Measurements from ENCODE around the gene ATOH8.

Gene ATOH8

GRCh38 chr2:85772841-85773491 is 19.2 kb downstream of the ATOH8 start:
- Histone ChIP-seq H3K36me3 (ENCODE audit: control insufficient read depth, low read length) (no peaks in the 10 kb centered on the region), H3K79me2 (ENCODE audit: control insufficient read depth, low read length) (no peaks in the 10 kb centered on the region), H3K4me2 (ENCODE audit: low read length) (no peak overlapping the region), H3K4me3 (ENCODE audit: low read length) (no peak overlapping the region), H3K4me1 (ENCODE audit: control insufficient read depth, low read length) (no peaks in the 10 kb centered on the region), H3K27ac (ENCODE audit: low read depth, low read length) (no peak overlapping the region), H4K20me1 (ENCODE audit: control insufficient read depth, insufficient read depth, low read depth, low read length) (peaks cover 3% of the 10 kb centered on the region; the same call in 1 of the 2 replicates), H3K9me2 (replicated peaks; ENCODE audit: control insufficient read depth, low read length) (no peaks in the 10 kb centered on the region), H3K9me3 (ENCODE audit: control insufficient read depth, insufficient read depth, low read length) (no peaks in the 10 kb centered on the region), H3F3A (ENCODE audit: control insufficient read depth, insufficient read depth) (no peaks in the 10 kb centered on the region), H3K27me3 (ENCODE audit: control insufficient read depth, low read length) (peaks cover 8% of the 10 kb centered on the region; the same call in 1 of the 2 replicates)
- TF ChIP-seq, protein P1, sequence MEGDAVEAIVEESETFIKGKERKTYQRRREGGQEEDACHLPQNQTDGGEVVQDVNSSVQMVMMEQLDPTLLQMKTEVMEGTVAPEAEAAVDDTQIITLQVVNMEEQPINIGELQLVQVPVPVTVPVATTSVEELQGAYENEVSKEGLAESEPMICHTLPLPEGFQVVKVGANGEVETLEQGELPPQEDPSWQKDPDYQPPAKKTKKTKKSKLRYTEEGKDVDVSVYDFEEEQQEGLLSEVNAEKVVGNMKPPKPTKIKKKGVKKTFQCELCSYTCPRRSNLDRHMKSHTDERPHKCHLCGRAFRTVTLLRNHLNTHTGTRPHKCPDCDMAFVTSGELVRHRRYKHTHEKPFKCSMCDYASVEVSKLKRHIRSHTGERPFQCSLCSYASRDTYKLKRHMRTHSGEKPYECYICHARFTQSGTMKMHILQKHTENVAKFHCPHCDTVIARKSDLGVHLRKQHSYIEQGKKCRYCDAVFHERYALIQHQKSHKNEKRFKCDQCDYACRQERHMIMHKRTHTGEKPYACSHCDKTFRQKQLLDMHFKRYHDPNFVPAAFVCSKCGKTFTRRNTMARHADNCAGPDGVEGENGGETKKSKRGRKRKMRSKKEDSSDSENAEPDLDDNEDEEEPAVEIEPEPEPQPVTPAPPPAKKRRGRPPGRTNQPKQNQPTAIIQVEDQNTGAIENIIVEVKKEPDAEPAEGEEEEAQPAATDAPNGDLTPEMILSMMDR (IDR thresholded peaks at IDR 0.05; ENCODE audit: low read depth, low read length, poor library complexity, severe bottlenecking), result no peak
- TF ChIP-seq EZH2phosphoT487 (IDR thresholded peaks at IDR 0.05; ENCODE audit: borderline replicate concordance, low read length), result no peak

GRCh38 chr2:85773692-85774091 is 19.9 kb downstream of the ATOH8 start:
- Histone ChIP-seq H3K36me3 (ENCODE audit: control insufficient read depth, low read length) (no peaks in the 10 kb centered on the region), H3K4me3 (ENCODE audit: low read length) (no peak overlapping the region), H3K9me3 (ENCODE audit: control insufficient read depth, insufficient read depth, low read length) (no peaks in the 10 kb centered on the region), H3F3A (ENCODE audit: control insufficient read depth, insufficient read depth) (no peaks in the 10 kb centered on the region), H3K9me2 (replicated peaks; ENCODE audit: control insufficient read depth, low read length) (no peaks in the 10 kb centered on the region), H3K4me2 (ENCODE audit: low read length) (no peak overlapping the region), H3K27ac (ENCODE audit: low read depth, low read length) (no peak overlapping the region), H4K20me1 (ENCODE audit: control insufficient read depth, insufficient read depth, low read depth, low read length) (peaks cover 3% of the 10 kb centered on the region; the same call in 1 of the 2 replicates), H3K4me1 (ENCODE audit: control insufficient read depth, low read length) (no peaks in the 10 kb centered on the region), H3K27me3 (ENCODE audit: control insufficient read depth, low read length) (peaks cover 8% of the 10 kb centered on the region; the same call in 1 of the 2 replicates), H3K79me2 (ENCODE audit: control insufficient read depth, low read length) (no peaks in the 10 kb centered on the region)
- TF ChIP-seq EZH2phosphoT487 (IDR thresholded peaks at IDR 0.05; ENCODE audit: borderline replicate concordance, low read length), result no peak

GRCh38 chr2:85774126-85774978 is 20.6 kb downstream of the ATOH8 start:
- no peak overlapping the region for H3K4me3 ChIP-seq (ENCODE audit: low read length)
- no peaks in the 10 kb centered on the region for H3K9me2 ChIP-seq (replicated peaks; ENCODE audit: control insufficient read depth, low read length)

More at GRCh38 chr2:85774126-85774978, 20.6 kb downstream of the ATOH8 start:
- Histone ChIP-seq H3K27ac (ENCODE audit: low read depth, low read length) (no peak overlapping the region), H4K20me1 (ENCODE audit: control insufficient read depth, insufficient read depth, low read depth, low read length) (peaks cover 3% of the 10 kb centered on the region; the same call in 1 of the 2 replicates), H3F3A (ENCODE audit: control insufficient read depth, insufficient read depth) (no peaks in the 10 kb centered on the region), H3K79me2 (ENCODE audit: control insufficient read depth, low read length) (no peaks in the 10 kb centered on the region), H3K4me1 (ENCODE audit: control insufficient read depth, low read length) (no peaks in the 10 kb centered on the region), H3K4me2 (ENCODE audit: low read length) (no peak overlapping the region), H3K9me3 (ENCODE audit: control insufficient read depth, insufficient read depth, low read length) (no peaks in the 10 kb centered on the region), H3K27me3 (ENCODE audit: control insufficient read depth, low read length) (peaks cover 8% of the 10 kb centered on the region; the same call in 1 of the 2 replicates), H3K36me3 (ENCODE audit: control insufficient read depth, low read length) (no peaks in the 10 kb centered on the region)
- TF ChIP-seq, protein P1 (IDR thresholded peaks at IDR 0.05; ENCODE audit: low read depth, low read length, poor library complexity, severe bottlenecking), result no peak
- TF ChIP-seq EZH2phosphoT487 (IDR thresholded peaks at IDR 0.05; ENCODE audit: borderline replicate concordance, low read length), result no peak

Data from DOHH2 (cell line).